ENCODE results near the gene NRXN3. TPM values are rescaled to one million over a fixed set of nuclear protein-coding genes. Genes with fewer than 3 reads are reported as not detected.
A peak's percentile ranks its signal among the peaks of the same experiment; 100 is the strongest.

NRXN3 gene
- total RNA-seq, 1 experiment from 2014 or later = 0.07 TPM

DNA sequence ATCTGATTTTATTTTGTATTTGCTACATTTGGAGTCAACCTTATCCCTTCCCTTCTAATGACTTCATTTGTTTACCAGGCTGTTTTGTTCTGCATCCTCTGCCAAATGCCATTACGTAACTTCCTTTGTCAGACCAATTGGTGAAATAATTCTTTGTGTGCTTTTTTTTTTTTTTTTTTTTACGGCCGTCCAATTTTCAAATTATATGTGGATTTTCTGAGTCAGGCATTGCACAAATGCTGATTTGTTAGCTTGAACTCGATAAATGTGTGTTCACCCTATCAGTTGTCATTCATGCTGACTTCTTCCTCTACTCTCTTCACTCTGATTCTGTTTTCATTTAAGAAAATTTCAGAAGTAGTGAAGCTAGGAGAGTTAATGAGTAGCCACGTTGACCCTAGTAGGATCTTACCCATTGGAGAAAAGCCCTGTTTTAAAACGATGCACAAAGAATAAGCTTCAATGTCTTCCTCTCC, 1654.9 kb downstream of the NRXN3 start:
- Histone ChIP-seq H3K36me3 (no peaks in the 10 kb centered on the region), H3K9me3 (no peaks in the 10 kb centered on the region), H3K4me3 (no peak overlapping the region), H3K27me3 (no peaks in the 10 kb centered on the region)
- peak; percentile 1 for DNase-seq

DNA sequence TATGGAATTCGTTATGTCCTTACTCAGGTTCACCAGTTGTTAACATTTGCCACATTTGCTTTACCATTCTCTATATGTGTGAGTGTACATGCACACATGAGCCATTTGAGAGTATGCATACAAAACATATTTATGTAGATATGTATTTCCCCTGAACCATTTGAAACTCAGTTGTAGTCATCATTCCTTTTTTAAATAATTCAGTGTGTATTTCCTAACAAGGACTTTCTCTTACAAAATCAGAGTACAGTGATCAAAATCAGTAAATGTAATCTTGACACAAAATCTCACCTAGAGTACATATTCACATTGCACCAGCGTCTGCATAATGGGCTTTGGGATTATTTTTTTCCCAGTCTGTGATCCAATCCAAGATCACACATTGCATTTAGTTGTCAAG, 1656.2 kb downstream of the NRXN3 start:
- H3K9me3 ChIP-seq = no peaks in the 10 kb centered on the region
- H3K27me3 ChIP-seq = no peaks in the 10 kb centered on the region
- no peaks in the 10 kb centered on the region for H3K36me3 ChIP-seq
- DNase-seq = no peak
- no peak overlapping the region for H3K4me3 ChIP-seq

DNA sequence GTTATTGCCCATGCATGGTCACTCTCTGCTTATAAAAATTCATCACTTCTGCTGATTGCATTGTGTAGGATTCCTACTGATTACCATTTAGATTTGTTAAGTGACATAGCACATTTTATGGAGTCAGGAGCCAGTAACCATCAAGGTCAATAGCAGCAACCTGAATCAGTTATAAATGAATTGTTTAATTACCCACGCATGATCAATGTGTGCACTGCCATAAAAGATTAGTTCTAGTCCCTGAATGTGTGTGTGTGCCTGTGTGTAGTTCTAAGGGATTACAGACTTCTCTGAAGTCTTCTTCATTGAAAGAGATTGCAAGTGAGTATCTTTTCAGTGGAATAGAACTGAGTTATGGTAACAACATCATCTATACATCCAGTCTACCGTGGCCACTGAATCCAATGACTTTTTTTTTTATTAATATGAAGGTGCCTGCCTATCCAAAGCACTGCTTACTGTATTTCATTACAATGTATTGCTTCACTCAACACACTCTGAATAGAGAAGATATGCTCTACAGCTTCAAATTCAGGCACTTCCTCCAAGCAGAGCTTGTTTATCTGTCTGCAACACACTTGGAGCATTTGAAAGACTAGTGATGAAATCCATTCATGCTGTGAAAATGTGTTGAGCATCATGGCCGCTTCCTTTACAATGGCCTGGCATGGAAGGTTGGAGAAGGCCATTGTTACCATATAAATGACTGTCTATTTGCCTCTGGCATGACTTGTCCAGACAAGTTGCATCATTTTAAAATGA, 1659.4 kb downstream of the NRXN3 start:
- Histone ChIP-seq H3K36me3 (no peaks in the 10 kb centered on the region), H3K9me3 (no peaks in the 10 kb centered on the region), H3K4me3 (no peak overlapping the region), H3K27me3 (no peaks in the 10 kb centered on the region)
- no peak for DNase-seq

GRCh38 chr14:79831195-79831892, 1661.2 kb downstream of the NRXN3 start:
- no peak overlapping the region for H3K4me3 ChIP-seq
- no peaks in the 10 kb centered on the region for H3K9me3 ChIP-seq
- DNase-seq = no peak
- no peaks in the 10 kb centered on the region for H3K36me3 ChIP-seq
- H3K27me3 ChIP-seq = no peaks in the 10 kb centered on the region

- no peaks in the 10 kb centered on the region for H3K36me3 ChIP-seq
- no peak overlapping the region for H3K4me3 ChIP-seq
- no peak for DNase-seq
- no peaks in the 10 kb centered on the region for H3K27me3 ChIP-seq
- H3K9me3 ChIP-seq = no peaks in the 10 kb centered on the region
These were observed 1663.6 kb downstream of the NRXN3 start for GRCh38 chr14:79833781-79834180.

DNA sequence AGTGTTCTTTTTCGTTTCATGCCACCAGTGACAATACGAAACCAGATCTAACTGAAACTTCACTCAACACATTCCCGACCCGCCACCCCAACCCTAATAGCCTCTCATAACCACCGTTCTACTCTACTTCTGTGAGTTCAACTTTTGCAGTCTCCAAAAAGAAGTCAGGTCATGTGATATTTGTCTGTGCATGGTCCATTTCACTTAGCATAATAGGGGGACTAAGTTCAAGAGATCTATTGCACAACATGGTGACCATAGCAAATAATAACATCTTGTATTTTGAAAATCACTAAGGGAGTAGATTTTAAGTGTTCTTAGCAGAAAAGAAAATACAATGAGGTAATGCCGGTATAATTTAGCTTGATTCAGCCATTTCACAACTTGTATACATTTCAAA, 1664.7 kb downstream of the NRXN3 start:
- Histone ChIP-seq H3K36me3 (no peaks in the 10 kb centered on the region), H3K27me3 (no peaks in the 10 kb centered on the region), H3K9me3 (no peaks in the 10 kb centered on the region), H3K4me3 (no peak overlapping the region)
- no peak for DNase-seq

GRCh38 chr14:79836577-79836976, 1666.4 kb downstream of the NRXN3 start:
- no peak overlapping the region for H3K4me3 ChIP-seq
- no peaks in the 10 kb centered on the region for H3K27me3 ChIP-seq
- no peak for DNase-seq
- no peaks in the 10 kb centered on the region for H3K36me3 ChIP-seq
- H3K9me3 ChIP-seq = no peaks in the 10 kb centered on the region

DNA sequence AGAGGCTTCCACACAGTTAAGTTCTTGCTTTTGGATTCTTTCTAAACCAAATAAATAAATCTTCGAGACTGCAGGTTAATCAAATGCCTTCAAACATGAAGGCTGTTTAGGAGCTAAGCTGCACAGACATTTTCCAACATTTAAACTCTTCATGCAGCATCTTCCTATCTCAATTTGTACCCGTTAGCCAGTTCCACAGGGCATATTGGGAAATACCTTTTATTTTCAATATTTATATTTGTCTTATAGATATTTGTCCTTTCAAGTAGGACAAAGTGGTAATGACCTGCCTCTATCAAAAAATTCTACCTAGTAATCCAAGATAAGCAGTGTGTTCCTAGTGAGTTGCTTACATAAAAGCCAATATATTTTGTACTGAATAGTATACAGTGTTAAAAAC, 1667.5 kb downstream of the NRXN3 start:
- H3K27me3 ChIP-seq = no peaks in the 10 kb centered on the region
- DNase-seq = no peak
- H3K4me3 ChIP-seq = no peak overlapping the region
- no peaks in the 10 kb centered on the region for H3K36me3 ChIP-seq
- H3K9me3 ChIP-seq = no peaks in the 10 kb centered on the region

GRCh38 chr14:79840103-79840502, 1669.9 kb downstream of the NRXN3 start:
- no peak for DNase-seq
- no peaks in the 10 kb centered on the region for H3K9me3 ChIP-seq
- H3K4me3 ChIP-seq = no peak overlapping the region
- no peaks in the 10 kb centered on the region for H3K36me3 ChIP-seq
- no peaks in the 10 kb centered on the region for H3K27me3 ChIP-seq

GRCh38 chr14:79840831-79841230, 1670.7 kb downstream of the NRXN3 start:
- Histone ChIP-seq H3K27me3 (no peaks in the 10 kb centered on the region), H3K36me3 (no peaks in the 10 kb centered on the region), H3K9me3 (no peaks in the 10 kb centered on the region), H3K4me3 (no peak overlapping the region)
- DNase-seq = no peak

DNA sequence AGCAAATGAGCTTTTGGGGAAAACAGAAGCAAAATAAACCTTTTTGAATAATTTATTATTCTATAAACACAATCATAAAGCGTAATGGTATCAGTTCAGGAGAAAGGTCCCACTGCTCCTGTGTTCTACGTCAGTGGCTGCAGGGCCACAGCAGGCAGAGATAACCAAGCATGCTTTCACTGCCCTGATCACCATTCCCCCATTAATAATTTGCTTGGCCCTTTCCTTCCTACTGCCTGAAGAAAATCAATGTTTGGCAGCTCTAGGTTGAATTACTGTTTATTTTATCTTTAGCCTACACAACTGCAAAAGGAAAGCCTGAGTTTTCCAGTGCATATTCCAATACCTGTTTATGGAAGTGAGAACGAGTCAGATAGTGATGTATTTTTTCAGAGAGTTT, 1671.3 kb downstream of the NRXN3 start:
- Histone ChIP-seq H3K36me3 (no peaks in the 10 kb centered on the region), H3K27me3 (no peaks in the 10 kb centered on the region), H3K4me3 (no peak overlapping the region), H3K9me3 (no peaks in the 10 kb centered on the region)
- DNase-seq = no peak

GRCh38 chr14:79842270-79842669, 1672.1 kb downstream of the NRXN3 start:
- Histone ChIP-seq H3K27me3 (no peaks in the 10 kb centered on the region), H3K4me3 (no peak overlapping the region), H3K36me3 (no peaks in the 10 kb centered on the region), H3K9me3 (no peaks in the 10 kb centered on the region)
- DNase-seq = peak; percentile 55

GRCh38 chr14:79852950-79853744, 1683.0 kb downstream of the NRXN3 start:
- H3K4me3 ChIP-seq = no peak overlapping the region
- H3K27me3 ChIP-seq = no peaks in the 10 kb centered on the region; the same call in 1 of the 2 replicates
- H3K36me3 ChIP-seq = no peaks in the 10 kb centered on the region
- no peak for DNase-seq
- H3K9me3 ChIP-seq = no peaks in the 10 kb centered on the region

DNA sequence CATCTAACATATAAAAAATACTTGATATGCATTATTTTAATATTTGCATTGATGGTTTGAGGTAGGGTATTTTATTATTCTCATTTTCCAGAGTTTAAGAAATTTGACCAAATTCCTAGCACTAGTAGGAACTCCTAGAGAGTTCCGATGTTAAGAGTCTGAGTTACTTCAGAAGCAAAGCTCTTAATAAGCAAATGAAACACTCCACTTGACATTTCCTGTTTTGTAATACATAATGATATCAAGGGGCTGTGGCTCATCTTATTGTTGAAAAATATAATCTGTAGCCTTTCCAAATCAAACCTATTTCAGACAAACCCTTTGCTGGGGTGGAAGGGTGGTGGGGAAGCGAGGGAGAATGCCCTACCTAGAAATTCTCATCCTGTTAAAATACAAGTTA, 1685.6 kb downstream of the NRXN3 start:
- Histone ChIP-seq H3K4me3 (no peak overlapping the region), H3K36me3 (no peaks in the 10 kb centered on the region), H3K9me3 (no peaks in the 10 kb centered on the region), H3K27me3 (no peaks in the 10 kb centered on the region; the same call in 1 of the 2 replicates)
- no peak for DNase-seq

DNA sequence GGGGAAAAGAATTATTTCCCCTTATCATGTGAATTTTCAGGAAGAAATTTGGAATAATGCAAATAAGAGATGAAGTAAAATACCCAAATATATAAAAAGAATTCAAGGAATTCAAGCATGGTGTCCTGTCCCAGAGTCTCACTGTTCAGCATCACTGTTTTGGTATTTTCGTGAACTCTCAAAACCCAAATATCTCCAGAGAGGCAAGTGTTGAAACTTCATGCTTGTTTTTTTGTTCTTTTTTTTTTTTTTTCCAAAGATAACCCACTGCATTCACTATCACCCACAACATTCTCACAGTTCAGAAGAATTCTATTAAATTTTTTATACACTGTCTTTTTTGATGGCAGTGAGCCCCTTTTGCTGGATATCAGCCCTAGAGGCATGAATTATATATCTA, 1686.2 kb downstream of the NRXN3 start:
- Histone ChIP-seq H3K9me3 (no peaks in the 10 kb centered on the region), H3K27me3 (no peaks in the 10 kb centered on the region; the same call in 1 of the 2 replicates), H3K36me3 (no peaks in the 10 kb centered on the region), H3K4me3 (no peak overlapping the region)
- DNase-seq = no peak

DNA sequence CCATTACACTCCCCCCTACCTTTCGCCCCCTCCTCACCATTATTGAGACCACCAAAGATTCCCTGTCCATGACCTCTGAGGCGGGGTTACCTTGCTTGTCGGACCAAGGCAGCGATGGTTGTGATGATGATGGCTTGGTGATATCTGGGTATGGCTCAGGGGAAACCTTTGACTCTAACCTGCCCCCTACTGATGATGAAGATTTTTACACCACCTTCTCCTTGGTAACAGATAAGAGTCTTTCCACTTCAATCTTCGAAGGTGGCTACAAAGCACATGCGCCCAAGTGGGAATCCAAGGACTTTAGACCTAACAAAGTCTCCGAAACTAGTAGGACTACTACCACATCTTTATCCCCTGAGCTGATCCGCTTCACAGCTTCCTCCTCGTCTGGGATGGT, 1690.9 kb downstream of the NRXN3 start:
- DNase-seq = no peak
- Histone ChIP-seq H3K4me3 (no peak overlapping the region), H3K27me3 (no peaks in the 10 kb centered on the region), H3K36me3 (no peaks in the 10 kb centered on the region), H3K9me3 (no peaks in the 10 kb centered on the region)

- no peaks in the 10 kb centered on the region for H3K9me3 ChIP-seq
- H3K27me3 ChIP-seq = no peaks in the 10 kb centered on the region
- DNase-seq = no peak
- H3K36me3 ChIP-seq = no peaks in the 10 kb centered on the region
- no peak overlapping the region for H3K4me3 ChIP-seq
These were observed 1691.9 kb downstream of the NRXN3 start for GRCh38 chr14:79862045-79862444.

Measured in MG63 (cell line).